Liver (tissue), 9 donors: Measurements from ENCODE around the gene FAM120C. TPM values are rescaled to one million over a fixed set of nuclear protein-coding genes. Genes with fewer than 3 reads are reported as not detected.

Source experiments
- DNase-seq: peaks from one replicate; pipeline ENCODE4 v3.0.0-alpha.2; 2017; ENCODE audit warnings: low spot score
- H3K27ac ChIP-seq, 2 donors: one replicate each; pipeline ENCODE4 v1.7.0; 2013; ENCODE audit warnings: inconsistent platforms in 2 of 2, low read length in 2 of 2, control low read depth in 1 of 2, low read depth in 1 of 2, mild to moderate bottlenecking in 1 of 2
- H3K27me3 ChIP-seq, 4 donors: one replicate each; pipeline versions ENCODE4 v1.6.1 to v1.7.0; 2013; ENCODE audit warnings: low read length in 3 of 4, inconsistent platforms in 1 of 4, mild to moderate bottlenecking in 1 of 4, moderate library complexity in 1 of 4; ENCODE audit not compliant: control insufficient read depth in 4 of 4, insufficient read depth in 4 of 4
- H3K36me3 ChIP-seq, 4 donors: one replicate each; pipeline versions ENCODE4 v1.6.1 to v1.7.0; 2013; ENCODE audit warnings: low read length in 3 of 4, mild to moderate bottlenecking in 3 of 4, low read depth in 1 of 4, moderate library complexity in 1 of 4; ENCODE audit not compliant: control insufficient read depth in 4 of 4, insufficient read depth in 3 of 4
- H3K4me1 ChIP-seq, 4 donors: one replicate each; pipeline versions ENCODE4 v1.6.1 to v1.7.0; 2013; ENCODE audit warnings: low read length in 3 of 4, mild to moderate bottlenecking in 3 of 4, moderate library complexity in 1 of 4; ENCODE audit not compliant: control insufficient read depth in 4 of 4, insufficient read depth in 4 of 4
- H3K4me3 ChIP-seq, 3 donors: one replicate each; pipeline versions ENCODE4 v1.6.1 to v1.7.0; 2013; ENCODE audit warnings: low read length in 3 of 3, control low read depth in 1 of 3, low read depth in 1 of 3, mild to moderate bottlenecking in 1 of 3
- H3K9ac ChIP-seq, 2 donors: one replicate each; pipeline ENCODE4 v1.7.0; 2013; ENCODE audit warnings: low read length in 2 of 2, mild to moderate bottlenecking in 2 of 2, moderate library complexity in 2 of 2, control low read depth in 1 of 2, low read depth in 1 of 2
- H3K9me3 ChIP-seq, 4 donors: one replicate each; pipeline versions ENCODE4 v1.6.1 to v1.7.0; 2013; ENCODE audit warnings: low read length in 3 of 4; ENCODE audit not compliant: control insufficient read depth in 4 of 4
- ATF3 ChIP-seq: IDR thresholded peaks from 2 replicates; pipeline ENCODE4 v1.6.1; 2016; ENCODE audit warnings: antibody characterized with exemption
- CTCF ChIP-seq: fragments of 150-350 bp; IDR thresholded peaks from 2 replicates; pipeline ENCODE4 v1.5.1; 2017; ENCODE audit warnings: improper control_type of control experiment, low read depth, low read length; ENCODE audit not compliant: missing input control
- EGR1 ChIP-seq, 2 donors: IDR thresholded peaks; 2 replicates each; pipeline ENCODE4 v1.6.1; 2016 to 2018; ENCODE audit warnings: antibody characterized with exemption in 2 of 2, low read depth in 2 of 2
- FOXA1 ChIP-seq: IDR thresholded peaks from 2 replicates; pipeline ENCODE4 v1.6.1; 2016; ENCODE audit warnings: antibody characterized with exemption
- FOXA2 ChIP-seq: IDR thresholded peaks from 2 replicates; pipeline ENCODE4 v1.6.1; 2016; ENCODE audit warnings: antibody characterized with exemption
- GABPA ChIP-seq, 2 donors: IDR thresholded peaks in 1 of 2; conservative IDR thresholded peaks in 1 of 2; 2 replicates each; pipeline ENCODE4 v1.6.1; 2016; ENCODE audit warnings: antibody characterized with exemption in 2 of 2, mild to moderate bottlenecking in 1 of 2, moderate library complexity in 1 of 2
- HNF4A ChIP-seq, 2 donors: conservative IDR thresholded peaks; 2 replicates each; pipeline ENCODE4 v1.6.1; 2016; ENCODE audit warnings: antibody characterized with exemption in 2 of 2, mild to moderate bottlenecking in 2 of 2
- HNF4G ChIP-seq: IDR thresholded peaks from 2 replicates; pipeline ENCODE4 v1.6.1; 2016; ENCODE audit warnings: antibody characterized with exemption
- JUND ChIP-seq, 2 donors: IDR thresholded peaks; 2 replicates each; pipeline ENCODE4 v1.6.1; 2016; ENCODE audit warnings: antibody characterized with exemption in 2 of 2
- MAX ChIP-seq: IDR thresholded peaks from 2 replicates; pipeline ENCODE4 v1.6.1; 2016; ENCODE audit warnings: antibody characterized with exemption
- NR2F2 ChIP-seq: IDR thresholded peaks from 2 replicates; pipeline ENCODE4 v1.6.1; 2016; ENCODE audit warnings: antibody characterized with exemption
- RAD21 ChIP-seq, 2 donors: IDR thresholded peaks; 2 replicates each; pipeline ENCODE4 v1.6.1; 2016; ENCODE audit warnings: antibody characterized with exemption in 2 of 2, mild to moderate bottlenecking in 2 of 2
- REST ChIP-seq: IDR thresholded peaks from 2 replicates; pipeline ENCODE4 v1.6.1; 2016; ENCODE audit warnings: antibody characterized with exemption, mild to moderate bottlenecking
- RXRA ChIP-seq, 2 donors: IDR thresholded peaks; 2 replicates each; pipeline ENCODE4 v1.6.1; 2017 to 2018; ENCODE audit warnings: antibody characterized with exemption in 2 of 2, mild to moderate bottlenecking in 1 of 2
- SP1 ChIP-seq: IDR thresholded peaks from 2 replicates; pipeline ENCODE4 v1.6.1; 2018; ENCODE audit warnings: antibody characterized with exemption, mild to moderate bottlenecking
- TAF1 ChIP-seq: conservative IDR thresholded peaks from 2 replicates; pipeline ENCODE4 v1.6.1; 2016; ENCODE audit warnings: antibody characterized with exemption, mild to moderate bottlenecking
- YY1 ChIP-seq: IDR thresholded peaks from 2 replicates; pipeline ENCODE4 v1.6.1; 2016; ENCODE audit warnings: antibody characterized with exemption, mild to moderate bottlenecking
- ZBTB33 ChIP-seq: IDR thresholded peaks from 2 replicates; pipeline ENCODE4 v1.6.1; 2016; ENCODE audit warnings: antibody characterized with exemption
- WGBS: extraction: QIAGEN DNeasy Blood & Tissue Kit; methylation state at CpG from one replicate; pipeline ENCODE4 v1.1.7; 2013; 5-methylcytosine and 5-hydroxymethylcytosine counted together
- polyA plus RNA-seq, 2 donors: library from polyadenylated mRNA; stranded (reverse) in 1 of 2; unstranded in 1 of 2; fragments of 200-250 nt in 1 of 2; fragments of >200 nt in 1 of 2; fragmentation: Nextera tagmentation in 1 of 2; extraction: Ambion mirVana in 1 of 2; gene quantifications; one replicate each; pipeline versions ENCODE4 v1.2.1 to v1.2.3, GENCODE V29; 2013 to 2015
- total RNA-seq, 2 donors: library from RNA; depleted of rRNA; stranded (reverse); fragments of >200 nt; gene quantifications; one replicate each; pipeline ENCODE4 v1.2.3, GENCODE V29; 2014
- donor health status: healthy.
- donor health status: healthy.
- donor health status: healthy.
- donor health status: healthy.
- donor health status: healthy.

Gene FAM120C
- total and polyA plus RNA-seq, 4 donors = 1.8 to 3.7 (median 2.3) TPM

GRCh38 chrX:54089191-54089590 lies 93.9 kb downstream of the FAM120C start:
- TF ChIP-seq CTCF (no peak), NR2F2 (no peak), ZBTB33 (no peak), RXRA (IDR thresholded peaks at IDR 0.05) (no peak), HNF4A (conservative IDR thresholded peaks at IDR 0.05) (no peak), MAX (no peak), REST (no peak), GABPA (IDR thresholded peaks at IDR 0.05 in 1 of 2, conservative IDR thresholded peaks at IDR 0.05 in 1 of 2) (no peak), HNF4G (no peak), EGR1 (IDR thresholded peaks at IDR 0.05; ENCODE audit: low read depth in 2 of 2) (no peak), TAF1 (no peak), JUND (IDR thresholded peaks at IDR 0.05) (no peak), ATF3 (no peak), FOXA2 (no peak), SP1 (no peak), YY1 (no peak), RAD21 (IDR thresholded peaks at IDR 0.05) (no peak), FOXA1 (no peak)
- H3K4me3 ChIP-seq = no peak overlapping the region
- 88% methylated on average over 2 of the region's 2 CpGs for WGBS
- peaks cover 0 to 6% (median 4%) of the 10 kb centered on the region in 4 donors for H3K36me3 ChIP-seq
- no peaks in the 10 kb centered on the region for H3K27me3 ChIP-seq
- H3K9ac ChIP-seq = no peak overlapping the region
- no peak for DNase-seq
- H3K27ac ChIP-seq = no peak overlapping the region
- H3K9me3 ChIP-seq = no peaks in the 10 kb centered on the region
- peaks cover 0 to 2% (median 0%) of the 10 kb centered on the region in 4 donors for H3K4me1 ChIP-seq
